ENCODE results near the gene IRX3. TPM values are rescaled to one million over a fixed set of nuclear protein-coding genes. Genes with fewer than 3 reads are reported as not detected.

The IRX3 gene
- total and polyA plus RNA-seq, 9 donors: 0.47 to 18.6 (median 1.8) TPM

- Histone ChIP-seq H3K36me3 (no peaks in the 10 kb centered on the region), H3K9me3 (peaks cover 0 to 4% of the 10 kb centered on the region in 2 donors), H3K27ac (no peak overlapping the region), H3K4me1 (ENCODE audit: insufficient read depth) (no peaks in the 10 kb centered on the region), H3K27me3 (no peaks in the 10 kb centered on the region), H3K4me3 (no peak overlapping the region)
- intact Hi-C loops (cut with DNase I): no loop called here
- DNase-seq: no peak
- WGBS, 3 donors: 88 to 92% (median 89%) methylated on average over 4 of the region's 4 CpGs
- TF ChIP-seq EP300 (IDR thresholded peaks at IDR 0.05) (no peak), CTCF (IDR thresholded peaks at IDR 0.05) (no peak), POLR2A (IDR thresholded peaks at IDR 0.05) (no peak)
Measured at GRCh38 chr16:54273566-54273965, 13.0 kb downstream of the IRX3 start.

GRCh38 chr16:54270711-54271110 lies 15.9 kb downstream of the IRX3 start:
- Histone ChIP-seq H3K27me3 (no peaks in the 10 kb centered on the region), H3K27ac (no peak overlapping the region), H3K4me1 (ENCODE audit: insufficient read depth) (no peaks in the 10 kb centered on the region), H3K36me3 (no peaks in the 10 kb centered on the region), H3K9me3 (peaks cover 0 to 4% of the 10 kb centered on the region in 2 donors), H3K4me3 (no peak overlapping the region)
- no peak for TF ChIP-seq CTCF (IDR thresholded peaks at IDR 0.05)
- no peak for DNase-seq
- intact Hi-C loops (cut with DNase I): no loop called here
- 86 to 95% (median 91%) methylated on average over 3 of the region's 3 CpGs for WGBS, 3 donors

GRCh38 chr16:54269461-54269860 lies 17.1 kb downstream of the IRX3 start:
- Histone ChIP-seq H3K27ac (no peak overlapping the region), H3K27me3 (no peaks in the 10 kb centered on the region), H3K4me1 (ENCODE audit: insufficient read depth) (no peaks in the 10 kb centered on the region), H3K36me3 (no peaks in the 10 kb centered on the region), H3K4me3 (no peak overlapping the region), H3K9me3 (peaks cover 0 to 4% of the 10 kb centered on the region in 2 donors)
- TF ChIP-seq CTCF (IDR thresholded peaks at IDR 0.05): no peak
- TF ChIP-seq POLR2A (IDR thresholded peaks at IDR 0.05): no peak
- no peak for TF ChIP-seq EP300 (IDR thresholded peaks at IDR 0.05)
- intact Hi-C loops (cut with DNase I): no loop called here
- DNase-seq: no peak

- no peak for TF ChIP-seq EP300 (IDR thresholded peaks at IDR 0.05)
- no peak for TF ChIP-seq CTCF (IDR thresholded peaks at IDR 0.05)
- TF ChIP-seq POLR2A (IDR thresholded peaks at IDR 0.05): no peak
- intact Hi-C loops (cut with DNase I): no loop called here
- H3K36me3 ChIP-seq: no peaks in the 10 kb centered on the region
- no peak overlapping the region for H3K27ac ChIP-seq
- DNase-seq: no peak
- H3K4me3 ChIP-seq: no peak overlapping the region
- H3K9me3 ChIP-seq: peaks cover 0 to 4% of the 10 kb centered on the region in 2 donors
- 67 to 79% (median 72%) methylated on average over 4 of the region's 4 CpGs for WGBS, 3 donors
- H3K27me3 ChIP-seq: no peaks in the 10 kb centered on the region
- H3K4me1 ChIP-seq (ENCODE audit: insufficient read depth): no peaks in the 10 kb centered on the region
Measured at GRCh38 chr16:54268766-54269165, 17.8 kb downstream of the IRX3 start.

GRCh38 chr16:54268340-54268739 lies 18.2 kb downstream of the IRX3 start:
- H3K9me3 ChIP-seq: peaks cover 0 to 4% of the 10 kb centered on the region in 2 donors
- intact Hi-C loops (cut with DNase I): no loop called here
- DNase-seq: no peak
- WGBS, 3 donors: 90 to 92% (median 91%) methylated on average over 7 of the region's 7 CpGs
- H3K4me3 ChIP-seq: no peak overlapping the region
- H3K36me3 ChIP-seq: no peaks in the 10 kb centered on the region
- no peak overlapping the region for H3K27ac ChIP-seq
- no peaks in the 10 kb centered on the region for H3K4me1 ChIP-seq (ENCODE audit: insufficient read depth)
- TF ChIP-seq EP300 (IDR thresholded peaks at IDR 0.05) (no peak), POLR2A (IDR thresholded peaks at IDR 0.05) (no peak), CTCF (IDR thresholded peaks at IDR 0.05) (no peak)
- H3K27me3 ChIP-seq: no peaks in the 10 kb centered on the region

All from ovary (tissue), 9 donors.